Type B pancreatic cell (in vitro differentiated cells): Measurements from ENCODE around the gene CASR. TPM values are rescaled to one million over a fixed set of nuclear protein-coding genes. Genes with fewer than 3 reads are reported as not detected.

Experiments
- DNase-seq: peaks from one replicate; pipeline ENCODE4 v3.0.0; 2021; ENCODE audit warnings: mixed read lengths; ENCODE audit not compliant: unreplicated experiment; ENCODE audit errors: extremely low spot score
- H3K27ac Mint-ChIP-seq: 2 replicates; pipeline ENCODE4 v1.8.0; 2021; ENCODE audit warnings: mild to moderate bottlenecking, mixed read lengths
- H3K27me3 Mint-ChIP-seq: 2 replicates; pipeline ENCODE4 v1.8.0; 2021; ENCODE audit warnings: mixed read lengths
- H3K36me3 Mint-ChIP-seq: 2 replicates; pipeline ENCODE4 v1.8.0; 2021; ENCODE audit warnings: mixed read lengths
- H3K4me1 Mint-ChIP-seq: one replicate; pipeline ENCODE4 v1.8.0; 2021; ENCODE audit warnings: mixed read lengths; ENCODE audit not compliant: unreplicated experiment
- H3K4me3 Mint-ChIP-seq: 2 replicates; pipeline ENCODE4 v1.8.0; 2021; ENCODE audit warnings: mild to moderate bottlenecking, mixed read lengths
- H3K9me3 Mint-ChIP-seq: 2 replicates; pipeline ENCODE4 v1.8.0; 2021; ENCODE audit warnings: mixed read lengths
- CTCF ChIP-seq: fragments of 200-600 bp; sonication (generic); conservative IDR thresholded peaks from 2 replicates; pipeline ENCODE4 v1.5.0; 2021; ENCODE audit warnings: antibody characterized with exemption, mild to moderate bottlenecking
- total RNA-seq: library from RNA; stranded (reverse); gene quantifications from 2 replicates; pipeline ENCODE4 v1.2.1, GENCODE V29; 2021; ENCODE audit warnings: low replicate concordance

Gene CASR
- total RNA-seq, 1 donor from 2014 or later, result 0.87 TPM

- Mint-ChIP-seq H3K36me3 (no peaks in the 10 kb centered on the region), H3K9me3 (no peaks in the 10 kb centered on the region), H3K27me3 (peaks cover 12% of the 10 kb centered on the region), H3K4me3 (no peak overlapping the region), H3K4me1 (no peaks in the 10 kb centered on the region), H3K27ac (no peak overlapping the region)
- no peak for DNase-seq
- TF ChIP-seq CTCF, result no peak
These were observed 49.0 kb downstream of the CASR start for GRCh38 chr3:122232485-122232884.

- no peak overlapping the region for H3K27ac Mint-ChIP-seq
- no peaks in the 10 kb centered on the region for H3K36me3 Mint-ChIP-seq
- DNase-seq, result no peak
- no peak for TF ChIP-seq CTCF
- H3K4me1 Mint-ChIP-seq, result no peaks in the 10 kb centered on the region
- H3K27me3 Mint-ChIP-seq, result peaks cover 12% of the 10 kb centered on the region
- H3K4me3 Mint-ChIP-seq, result no peak overlapping the region
- H3K9me3 Mint-ChIP-seq, result no peaks in the 10 kb centered on the region
These were observed 49.9 kb downstream of the CASR start for GRCh38 chr3:122233101-122233952.

GRCh38 chr3:122234117-122234516, 50.6 kb downstream of the CASR start:
- Mint-ChIP-seq H3K4me1 (no peaks in the 10 kb centered on the region), H3K36me3 (no peaks in the 10 kb centered on the region), H3K27me3 (peaks cover 8% of the 10 kb centered on the region), H3K9me3 (no peaks in the 10 kb centered on the region), H3K4me3 (no peak overlapping the region), H3K27ac (no peak overlapping the region)
- TF ChIP-seq CTCF, result no peak
- DNase-seq, result no peak

- DNase-seq, result no peak
- TF ChIP-seq CTCF, result no peak
- Mint-ChIP-seq H3K9me3 (no peaks in the 10 kb centered on the region), H3K27ac (no peak overlapping the region), H3K36me3 (no peaks in the 10 kb centered on the region), H3K4me3 (no peak overlapping the region), H3K27me3 (peaks cover 12% of the 10 kb centered on the region), H3K4me1 (no peaks in the 10 kb centered on the region)
These were observed 51.7 kb downstream of the CASR start for GRCh38 chr3:122235147-122235546.

GRCh38 chr3:122239112-122239511, 55.6 kb downstream of the CASR start:
- H3K27me3 Mint-ChIP-seq, result peaks cover 22% of the 10 kb centered on the region
- no peaks in the 10 kb centered on the region for H3K36me3 Mint-ChIP-seq
- DNase-seq, result no peak
- no peak for TF ChIP-seq CTCF
- no peaks in the 10 kb centered on the region for H3K4me1 Mint-ChIP-seq
- H3K9me3 Mint-ChIP-seq, result no peaks in the 10 kb centered on the region
- H3K4me3 Mint-ChIP-seq, result no peak overlapping the region
- no peak overlapping the region for H3K27ac Mint-ChIP-seq
